Mesenchymal stem cell (in vitro differentiated cells and primary cell): ENCODE results near the gene CBY3.
A peak's percentile ranks its signal among the peaks of the same experiment; 100 is the strongest.

ENCODE experiments used
- DNase-seq: peaks from one replicate; pipeline ENCODE4 v3.0.0-alpha.2; 2013
- H2AFZ ChIP-seq: one replicate; pipeline ENCODE4 v1.6.1; 2013; ENCODE audit warnings: low read depth, mild to moderate bottlenecking, control low read depth, inconsistent platforms, low read length, moderate library complexity
- H2AK5ac ChIP-seq: 2 replicates; pipeline ENCODE4 v1.6.1; 2013; ENCODE audit warnings: low read length, moderate library complexity, mild to moderate bottlenecking, inconsistent platforms; ENCODE audit not compliant: severe bottlenecking
- H2BK120ac ChIP-seq: one replicate; pipeline ENCODE4 v1.6.1; 2013; ENCODE audit warnings: low read depth, mild to moderate bottlenecking, inconsistent platforms, low read length, moderate library complexity
- H2BK12ac ChIP-seq, 2 experiments: one replicate each; pipeline ENCODE4 v1.6.1; 2013; ENCODE audit warnings: inconsistent platforms in 2 of 2, low read length in 2 of 2, mild to moderate bottlenecking in 2 of 2, moderate library complexity in 2 of 2, control low read depth in 1 of 2
- H2BK15ac ChIP-seq: one replicate; pipeline ENCODE4 v1.6.1; 2013; ENCODE audit warnings: mild to moderate bottlenecking, low read depth, inconsistent platforms; ENCODE audit not compliant: poor library complexity, severe bottlenecking
- H2BK5ac ChIP-seq: 2 replicates; pipeline ENCODE4 v1.6.1; 2013; ENCODE audit warnings: low read depth, mild to moderate bottlenecking, low read length, control low read depth, inconsistent platforms; ENCODE audit not compliant: poor library complexity, severe bottlenecking
- H3K14ac ChIP-seq, 2 experiments: one replicate each; pipeline ENCODE4 v1.6.1; 2013; ENCODE audit warnings: inconsistent platforms in 2 of 2, low read length in 2 of 2, control low read depth in 1 of 2, mild to moderate bottlenecking in 1 of 2, moderate library complexity in 1 of 2
- H3K18ac ChIP-seq, 2 experiments: one replicate each; pipeline ENCODE4 v1.6.1; 2013; ENCODE audit warnings: inconsistent platforms in 2 of 2, low read length in 2 of 2, control low read depth in 1 of 2, low read depth in 1 of 2, mild to moderate bottlenecking in 1 of 2
- H3K23ac ChIP-seq, 2 experiments: one replicate each; pipeline ENCODE4 v1.6.1; 2013; ENCODE audit warnings: inconsistent platforms in 2 of 2, low read length in 2 of 2, mild to moderate bottlenecking in 2 of 2, moderate library complexity in 2 of 2, control low read depth in 1 of 2
- H3K27ac ChIP-seq: 2 replicates; pipeline ENCODE4 v1.5.1; 2013; ENCODE audit warnings: mild to moderate bottlenecking, moderate library complexity, low read length, control low read depth, inconsistent platforms; ENCODE audit not compliant: poor library complexity, severe bottlenecking
- H3K27me3 ChIP-seq, 2 experiments: 2 replicates each; pipeline versions ENCODE4 v1.6.1 to v1.7.0; 2013; ENCODE audit warnings: low read length in 2 of 2, mild to moderate bottlenecking in 2 of 2, moderate library complexity in 2 of 2, control low read depth in 1 of 2, inconsistent platforms in 1 of 2; ENCODE audit not compliant: control insufficient read depth in 1 of 2, insufficient read depth in 1 of 2
- H3K36me3 ChIP-seq, 2 experiments: 2 replicates each; pipeline versions ENCODE4 v1.6.1 to v1.7.0; 2013; ENCODE audit warnings: low read length in 2 of 2, control low read depth in 1 of 2, inconsistent platforms in 1 of 2, low read depth in 1 of 2, mild to moderate bottlenecking in 1 of 2; ENCODE audit not compliant: insufficient read depth in 2 of 2, control insufficient read depth in 1 of 2
- H3K4ac ChIP-seq, 2 experiments: one replicate each; pipeline ENCODE4 v1.6.1; 2013; ENCODE audit warnings: inconsistent platforms in 2 of 2, low read length in 2 of 2, mild to moderate bottlenecking in 2 of 2, moderate library complexity in 2 of 2, control low read depth in 1 of 2, low read depth in 1 of 2
- H3K4me1 ChIP-seq: 2 replicates; pipeline ENCODE4 v1.6.1; 2013; ENCODE audit warnings: low read depth, low read length, control low read depth; ENCODE audit not compliant: control insufficient read depth, insufficient read depth
- H3K4me2 ChIP-seq: 2 replicates; pipeline ENCODE4 v1.6.1; 2013; ENCODE audit warnings: low read length, mild to moderate bottlenecking, inconsistent platforms; ENCODE audit not compliant: poor library complexity, severe bottlenecking
- H3K4me3 ChIP-seq, 2 experiments: 2 replicates each; pipeline versions ENCODE4 v1.5.1 to v1.7.0; 2013; ENCODE audit warnings: low read length in 2 of 2, mild to moderate bottlenecking in 2 of 2, control low read depth in 1 of 2, low read depth in 1 of 2; ENCODE audit not compliant: insufficient read depth in 1 of 2
- H3K79me1 ChIP-seq: replicated peaks from 2 replicates; pipeline ENCODE4 v1.6.1; 2013; ENCODE audit warnings: mild to moderate bottlenecking, control low read depth, low read length, inconsistent platforms; ENCODE audit not compliant: poor library complexity, severe bottlenecking
- H3K9ac ChIP-seq: 2 replicates; pipeline ENCODE4 v1.7.0; 2013; ENCODE audit warnings: mild to moderate bottlenecking, low read length, moderate library complexity
- H3K9me3 ChIP-seq: 2 replicates; pipeline ENCODE4 v1.7.0; 2013; ENCODE audit warnings: mild to moderate bottlenecking, low read length; ENCODE audit not compliant: control insufficient read depth
- H4K8ac ChIP-seq: one replicate; pipeline ENCODE4 v1.6.1; 2013; ENCODE audit warnings: inconsistent platforms, mild to moderate bottlenecking, low read length, moderate library complexity
- H4K91ac ChIP-seq: one replicate; pipeline ENCODE4 v1.6.1; 2013; ENCODE audit warnings: mild to moderate bottlenecking, low read length, inconsistent platforms
- WGBS: methylation state at CpG from one replicate; pipeline ENCODE4 v1.1.7; 2013; ENCODE audit warnings: mixed read lengths; 5-methylcytosine and 5-hydroxymethylcytosine counted together

CBY3 gene

GRCh38 chr5:179700401-179700918, 19.6 kb upstream of the CBY3 start:
- Histone ChIP-seq H3K23ac (no peak overlapping the region), H4K91ac (no peak overlapping the region), H3K4ac (no peak overlapping the region), H3K4me3 (peak overlapping the region in 1 of 2 experiments; percentile 87), H2BK15ac (no peak overlapping the region), H2AFZ (no peak overlapping the region), H3K4me2 (peak overlapping the region; percentile 35), H2BK120ac (no peak overlapping the region), H3K36me3 (peaks cover 24 to 31% of the 10 kb centered on the region in 2 experiments), H3K4me1 (peaks cover 5% of the 10 kb centered on the region), H3K27me3 (no peaks in the 10 kb centered on the region), H3K18ac (no peak overlapping the region), H2BK5ac (no peak overlapping the region), H2BK12ac (no peak overlapping the region), H2AK5ac (no peak overlapping the region), H3K9ac (peak overlapping the region; percentile 97), H3K27ac (no peak overlapping the region), H3K14ac (no peak overlapping the region), H4K8ac (no peak overlapping the region), H3K79me1 (peaks cover 3% of the 10 kb centered on the region), H3K9me3 (no peaks in the 10 kb centered on the region)
- 68% methylated on average over 5 of the region's 7 CpGs for WGBS
- DNase-seq, result peak; percentile 33

GRCh38 chr5:179699616-179700237, 18.9 kb upstream of the CBY3 start:
- Histone ChIP-seq H2AK5ac (peak overlapping the region; percentile 86), H2BK5ac (no peak overlapping the region), H2BK12ac (no peak overlapping the region), H3K14ac (peak overlapping the region in 1 of 2 experiments; percentile 57), H3K4ac (peak overlapping the region; percentile 99 to 100), H3K4me2 (peak overlapping the region; percentile 82), H3K79me1 (peaks cover 3% of the 10 kb centered on the region), H3K4me3 (peak overlapping the region; percentile 87 to 90), H3K23ac (no peak overlapping the region), H3K27me3 (no peaks in the 10 kb centered on the region), H2BK120ac (no peak overlapping the region), H3K9me3 (no peaks in the 10 kb centered on the region), H3K4me1 (peaks cover 5% of the 10 kb centered on the region), H3K36me3 (peaks cover 21 to 25% of the 10 kb centered on the region in 2 experiments), H3K18ac (peak overlapping the region in 1 of 2 experiments; percentile 99), H2BK15ac (no peak overlapping the region), H4K8ac (peak overlapping the region; percentile 100), H4K91ac (peak overlapping the region; percentile 78), H3K9ac (peak overlapping the region; percentile 97), H2AFZ (no peak overlapping the region), H3K27ac (peak overlapping the region; percentile 72)
- 15% methylated on average over 18 of the region's 19 CpGs for WGBS
- DNase-seq, result peak; percentile 53

GRCh38 chr5:179698935-179699615, 18.2 kb upstream of the CBY3 start, which contains the start of gene CANX:
CANX (plus strand) TSS chr5:179698967; CDS start chr5:179705682, 6,715 bp downstream.
- Histone ChIP-seq H2AFZ (peak within 1 kb of the TSS; percentile 91), H3K36me3 (peaks cover 16 to 22% of the 10 kb centered on the region in 2 experiments), H3K4ac (peak within 1 kb of the TSS; percentile 99 to 100), H2BK15ac (peak within 1 kb of the TSS; percentile 86), H2AK5ac (peak within 1 kb of the TSS; percentile 94), H3K4me1 (peaks cover 5% of the 10 kb centered on the region), H3K9ac (peak within 1 kb of the TSS; percentile 97), H3K27ac (peak within 1 kb of the TSS; percentile 97), H3K23ac (peak within 1 kb of the TSS in 1 of 2 experiments; percentile 34), H3K27me3 (no peaks in the 10 kb centered on the region), H2BK5ac (peak within 1 kb of the TSS; percentile 86), H3K18ac (peak within 1 kb of the TSS; percentile 97 to 99), H4K8ac (peak within 1 kb of the TSS; percentile 100), H3K79me1 (peaks cover 3% of the 10 kb centered on the region), H3K4me3 (peak within 1 kb of the TSS; percentile 90 to 91), H3K4me2 (peak within 1 kb of the TSS; percentile 82), H3K14ac (peak within 1 kb of the TSS; percentile 76 to 94), H4K91ac (peak within 1 kb of the TSS; percentile 98), H2BK120ac (peak within 1 kb of the TSS; percentile 94), H2BK12ac (peak within 1 kb of the TSS in 1 of 2 experiments; percentile 37), H3K9me3 (no peaks in the 10 kb centered on the region)
- under 1% methylated on average over 47 of the region's 58 CpGs for WGBS
- no peak for DNase-seq
